IMR-90 (cell line): ENCODE results near the gene BMERB1. TPM values are rescaled to one million over a fixed set of nuclear protein-coding genes. Genes with fewer than 3 reads are reported as not detected.
"Not testable (repeated sequence)": the region's sequence is repeated elsewhere in the genome, so short reads cannot be mapped to it uniquely, and the experiment has no call there.

ENCODE experiments used
- ATAC-seq: fragments of 200-7000 bp; cut with Tn5 transposase; 2 replicates; pipeline ENCODE4 v1.9.1; 2020; ENCODE audit warnings: low read depth, mild to moderate bottlenecking, moderate library complexity
- BruUV-seq: library from RNA; stranded (reverse); fragments of 400-500 nt; replicated peaks from 2 replicates; lab custom pipeline; 2021; lab: Mats Ljungman, UMichigan
- CTCF ChIA-PET: fragments of 300-600 bp; formaldehyde crosslinking; extraction: SDS; loops from one replicate; lab custom pipeline; 2021; ENCODE audit warnings: antibody characterized with exemption; lab: Yijun Ruan, JAX
- POLR2A ChIA-PET: fragments of 300-600 bp; sonication (Branson Sonifier 250); formaldehyde crosslinking; loops from one replicate; lab custom pipeline; 2022; ENCODE audit warnings: antibody characterized with exemption; ENCODE audit not compliant: unreplicated experiment; lab: Charles Lee
- DNase-seq: peaks from one replicate; pipeline ENCODE4 v3.0.0; 2013
- H2AFZ ChIP-seq: replicated peaks from 2 replicates; pipeline ENCODE3; 2013; ENCODE audit warnings: low read length, mild to moderate bottlenecking; ENCODE audit not compliant: poor library complexity
- H2AK5ac ChIP-seq: 2 replicates; pipeline ENCODE4 v1.6.1; 2013; ENCODE audit warnings: low read depth, low read length, inconsistent platforms
- H2AK9ac ChIP-seq: replicated peaks from 2 replicates; pipeline ENCODE3; 2013; ENCODE audit warnings: mild to moderate bottlenecking, low read depth, low read length, moderate library complexity; ENCODE audit not compliant: poor library complexity
- H2BK120ac ChIP-seq: 2 replicates; pipeline ENCODE4 v1.6.1; 2013; ENCODE audit warnings: low read depth, low read length, inconsistent platforms
- H2BK15ac ChIP-seq: 3 replicates; pipeline ENCODE4 v1.6.1; 2013; ENCODE audit warnings: low read depth, low read length, inconsistent platforms
- H2BK20ac ChIP-seq: 2 replicates; pipeline ENCODE4 v1.6.1; 2013; ENCODE audit warnings: low read depth, mild to moderate bottlenecking, inconsistent platforms, low read length, moderate library complexity
- H2BK5ac ChIP-seq: 2 replicates; pipeline ENCODE4 v1.6.1; 2013; ENCODE audit warnings: mild to moderate bottlenecking, low read depth, low read length, inconsistent platforms; ENCODE audit not compliant: poor library complexity, severe bottlenecking
- H3K14ac ChIP-seq: replicated peaks from 2 replicates; pipeline ENCODE4 v1.6.1; 2013; ENCODE audit warnings: low read depth, low read length, inconsistent platforms
- H3K18ac ChIP-seq: 2 replicates; pipeline ENCODE4 v1.6.1; 2013; ENCODE audit warnings: low read depth, low read length, control low read depth
- H3K23ac ChIP-seq: 2 replicates; pipeline ENCODE4 v1.6.1; 2013; ENCODE audit warnings: low read depth, low read length, inconsistent platforms
- H3K27ac ChIP-seq: 2 replicates; pipeline ENCODE4 v1.5.1; 2013; ENCODE audit warnings: mild to moderate bottlenecking, control low read depth, low read length; ENCODE audit not compliant: insufficient read depth
- H3K27me3 ChIP-seq: 2 replicates; pipeline ENCODE4 v1.6.1; 2013; ENCODE audit warnings: low read length; ENCODE audit not compliant: control insufficient read depth, insufficient read depth
- H3K36me3 ChIP-seq: 2 replicates; pipeline ENCODE4 v1.6.1; 2013; ENCODE audit warnings: low read length, mixed read lengths; ENCODE audit not compliant: control insufficient read depth, insufficient read depth
- H3K4ac ChIP-seq: 2 replicates; pipeline ENCODE4 v1.6.1; 2013; ENCODE audit warnings: low read depth, low read length, inconsistent platforms
- H3K4me1 ChIP-seq: 2 replicates; pipeline ENCODE4 v1.6.1; 2013; ENCODE audit warnings: low read length, mixed read lengths; ENCODE audit not compliant: control insufficient read depth, insufficient read depth
- H3K4me2 ChIP-seq: 2 replicates; pipeline ENCODE4 v1.6.1; 2013; ENCODE audit warnings: low read depth, mild to moderate bottlenecking, control low read depth, low read length, moderate library complexity
- H3K4me3 ChIP-seq: 2 replicates; pipeline ENCODE4 v1.5.1; 2013; ENCODE audit warnings: low read depth, mild to moderate bottlenecking, control low read depth, low read length, moderate library complexity; ENCODE audit not compliant: insufficient read depth
- H3K56ac ChIP-seq: 2 replicates; pipeline ENCODE4 v1.6.1; 2013; ENCODE audit warnings: low read length, inconsistent platforms; ENCODE audit not compliant: insufficient read depth; ENCODE audit errors: extremely low read depth
- H3K79me1 ChIP-seq, 2 experiments: 2 replicates each; pipeline ENCODE4 v1.6.1; 2013; ENCODE audit warnings: low read length in 2 of 2, inconsistent platforms in 1 of 2, low read depth in 1 of 2
- H3K9ac ChIP-seq: 2 replicates; pipeline ENCODE4 v1.6.1; 2013; ENCODE audit warnings: low read depth, low read length, control low read depth
- H3K9me1 ChIP-seq: 2 replicates; pipeline ENCODE4 v1.6.1; 2013; ENCODE audit warnings: low read length, inconsistent platforms; ENCODE audit not compliant: insufficient read depth
- H3K9me3 ChIP-seq: 2 replicates; pipeline ENCODE4 v1.6.1; 2013; ENCODE audit warnings: low read length; ENCODE audit not compliant: control insufficient read depth, insufficient read depth
- H4K20me1 ChIP-seq: 2 replicates; pipeline ENCODE4 v1.6.1; 2013; ENCODE audit warnings: low read length, inconsistent platforms; ENCODE audit not compliant: insufficient read depth
- H4K5ac ChIP-seq: 2 replicates; pipeline ENCODE4 v1.6.1; 2013; ENCODE audit warnings: mild to moderate bottlenecking, low read depth, low read length, control low read depth
- H4K8ac ChIP-seq, 2 experiments: 2 replicates each; pipeline ENCODE4 v1.6.1; 2013; ENCODE audit warnings: low read depth in 2 of 2, low read length in 2 of 2, control low read depth in 1 of 2, inconsistent platforms in 1 of 2
- H4K91ac ChIP-seq: 2 replicates; pipeline ENCODE4 v1.6.1; 2013; ENCODE audit warnings: low read depth, low read length, inconsistent platforms; ENCODE audit not compliant: insufficient read depth
- WGBS, 2 experiments: methylation state at CpG; one replicate each; pipeline versions ENCODE4 v1.1.5 to v1.1.7; 2013; ENCODE audit warnings: missing lambda C conversion rate in 2 of 2; ENCODE audit not compliant: insufficient read length in 1 of 2; ENCODE audit errors: extremely low coverage in 2 of 2; 5-methylcytosine and 5-hydroxymethylcytosine counted together
- dilution Hi-C: fragments of 300-500 bp; cut with HindIII; formaldehyde crosslinking; loops from one replicate; pipeline ENCODE4 v1.14.3; 2018; ENCODE audit warnings: low sequenced_read_pairs; ENCODE audit not compliant: unreplicated experiment
- in situ Hi-C: fragments of 300-500 bp; cut with MboI; formaldehyde crosslinking; loops from 3 replicates; pipeline ENCODE4 v1.14.3; 2019; ENCODE audit warnings: low sequenced_read_pairs, inconsistent platforms, mixed read lengths
- intact Hi-C: fragments of 100-400 bp; cut with micrococcal nuclease; formaldehyde crosslinking; loops from 2 replicates; pipeline ENCODE4 v1.10.0; 2022
- polyA plus RNA-seq, 3 experiments: library from polyadenylated mRNA; depleted of rRNA; stranded (reverse); fragments of >200 nt; gene quantifications; 2 replicates each; pipeline ENCODE4 v1.2.3, GENCODE V29; 2012; ENCODE audit warnings: low replicate concordance in 1 of 3
- total RNA-seq: library from RNA; depleted of rRNA; stranded (reverse); fragments of >200 nt; gene quantifications from 2 replicates; pipeline ENCODE4 v1.2.3, GENCODE V29; 2012

The BMERB1 gene
- total and polyA plus RNA-seq, 2 of the 4 experiments (the other 2 are of a cell fraction) = 22.6 to 32.9 TPM

DNA sequence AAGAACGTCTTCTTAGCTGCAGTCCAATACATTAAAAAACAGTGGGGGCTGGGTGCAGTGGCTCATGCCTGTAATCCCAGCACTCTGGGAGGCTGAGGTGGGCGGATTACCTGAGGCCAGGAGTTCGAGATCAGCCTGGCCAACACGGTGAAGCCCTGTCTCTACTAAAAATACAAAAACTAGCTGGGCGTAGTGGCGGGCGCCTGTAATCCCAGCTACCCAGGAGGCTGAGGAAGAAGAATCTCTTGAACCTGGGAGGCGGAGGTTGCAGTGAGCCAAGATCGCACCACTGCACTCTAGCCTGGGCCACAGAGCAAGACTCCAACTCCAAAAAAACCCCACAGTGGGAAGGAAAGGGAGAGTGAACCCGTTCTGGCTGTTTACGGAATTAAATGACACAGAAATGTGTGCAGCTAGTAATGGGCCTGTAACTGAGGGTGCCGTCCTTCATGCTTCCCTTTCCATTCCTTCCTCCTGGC, 172.9 kb downstream of the BMERB1 start:
- ATAC-seq, DNase-seq, dilution Hi-C loops, H3K9me3 ChIP-seq, BruUV-seq, H3K56ac ChIP-seq, CTCF ChIA-PET, H3K27me3 ChIP-seq, H2AK9ac ChIP-seq, H4K20me1 ChIP-seq, H3K4me2 ChIP-seq, in situ Hi-C loops, H3K9ac ChIP-seq, H2AFZ ChIP-seq, intact Hi-C loops, H3K4me3 ChIP-seq, POLR2A ChIA-PET: not testable (repeated sequence)
- Histone ChIP-seq H3K23ac (peak overlapping the region; percentile 59), H2BK15ac (0 out of 3 replicates have a peak overlapping the region, but pooled peaks have one; percentile 24), H2BK120ac (peak overlapping the region; percentile 27), H3K18ac (peak overlapping the region; percentile 88), H3K79me1 (peaks cover 0 to 27% of the 10 kb centered on the region in 2 experiments; a peak in 2 of 4 replicates), H3K4ac (peak overlapping the region; percentile 80), H4K5ac (peak overlapping the region; percentile 75; the same call in 1 of the 2 replicates), H3K4me1 (peaks cover 10% of the 10 kb centered on the region), H2AK5ac (peak overlapping the region; percentile 95), H2BK5ac (peak overlapping the region; percentile 41), H4K91ac (peak overlapping the region; percentile 49), H3K9me1 (peaks cover 19% of the 10 kb centered on the region), H3K14ac (peak overlapping the region; percentile 30), H4K8ac (peak overlapping the region in 1 of 2 experiments; percentile 72; a peak in 2 of 4 replicates), H3K36me3 (peaks cover 56% of the 10 kb centered on the region), H2BK20ac (peak overlapping the region; percentile 58), H3K27ac (peak overlapping the region; percentile 78)
- no CpG with 5 or more reads among the region's 12 CpGs for WGBS, 2 experiments
